ENCODE results near the gene RHCE.
"Not testable (repeated sequence)": the region's sequence is repeated elsewhere in the genome, so short reads cannot be mapped to it uniquely, and the experiment has no call there.

Gene RHCE

DNA sequence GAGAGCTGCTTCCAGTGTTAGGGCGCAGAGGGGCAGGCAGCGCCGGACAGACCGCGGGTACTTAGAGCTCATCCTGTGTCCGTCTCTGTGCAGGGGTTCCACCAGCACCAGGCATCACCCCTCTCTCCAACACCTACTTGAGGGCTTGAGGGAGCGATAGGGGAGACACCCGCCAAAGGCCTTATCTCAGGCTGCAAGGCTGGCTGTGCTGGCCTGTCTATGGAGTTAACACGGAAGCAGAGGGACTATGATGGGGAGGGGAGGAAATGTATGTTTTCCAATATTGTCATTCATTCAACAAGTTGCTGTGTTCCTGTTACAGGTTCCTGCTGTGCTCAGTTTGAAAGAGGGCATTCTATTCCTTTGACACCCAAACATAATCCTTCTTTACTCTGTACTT lies at the start of gene RHCE:
Gene RHCE (minus strand): TSS at position 111 of the 400 bp plus-strand sequence. CDS start 39 bp downstream, at position 72.
- DNase-seq = not testable (repeated sequence)

DNA sequence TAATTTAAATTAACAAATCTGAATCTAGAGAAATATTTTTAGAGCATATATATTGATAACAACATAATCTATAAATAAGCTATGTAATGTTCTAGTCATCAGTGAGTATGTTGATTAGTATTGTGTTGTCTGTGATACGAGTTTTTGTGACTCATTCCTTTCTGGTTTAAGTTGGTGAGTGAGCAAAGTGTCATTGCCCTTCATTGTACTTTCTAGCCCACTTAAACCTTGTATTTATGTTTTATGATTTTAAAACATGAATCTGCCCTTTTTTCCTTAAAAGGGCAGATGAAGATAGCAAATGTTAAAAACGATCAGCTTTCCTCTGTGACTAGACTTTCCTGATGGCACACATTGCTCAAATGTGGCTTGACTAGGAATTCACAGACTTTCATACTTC lies 48.6 kb upstream of the RHCE start:
- no peak for DNase-seq

DNA sequence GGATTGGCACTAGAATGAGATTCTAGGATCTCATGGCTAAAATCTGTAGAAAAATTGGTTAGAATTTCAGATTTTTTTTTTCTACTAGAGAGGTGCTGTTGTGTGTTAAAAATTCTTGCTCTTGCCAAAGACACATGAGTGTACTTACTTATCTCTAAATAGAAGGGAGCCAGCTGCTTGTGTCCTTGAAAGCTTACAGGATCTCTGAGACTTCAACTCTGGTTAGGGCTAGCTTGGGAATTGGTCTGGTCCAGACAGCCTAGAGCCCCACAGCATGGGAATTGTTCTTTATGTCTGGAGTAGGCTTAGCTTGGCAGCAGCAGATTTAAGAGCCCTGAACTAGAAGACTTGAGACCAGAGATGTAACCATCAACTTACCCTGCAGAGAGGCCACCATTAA lies 47.4 kb upstream of the RHCE start:
- no peak for DNase-seq

DNA sequence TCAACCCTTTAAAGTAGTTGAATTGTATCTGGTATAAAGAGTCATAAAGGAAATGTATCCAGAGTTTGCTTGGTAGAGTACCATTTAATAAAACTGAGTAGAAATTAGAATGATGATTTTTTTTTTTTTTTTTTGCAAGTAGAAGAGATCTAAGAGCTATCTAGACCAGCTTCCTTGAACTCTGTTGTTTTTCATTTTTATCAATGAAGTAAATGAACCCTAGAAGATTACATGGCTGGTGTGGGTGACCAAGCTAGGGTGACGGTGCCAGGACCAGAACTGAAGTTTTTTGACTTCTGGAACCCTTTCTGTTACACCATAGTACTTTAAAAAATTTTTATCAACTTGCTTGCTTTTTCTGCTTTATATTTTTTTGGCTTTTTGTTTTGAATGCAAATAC lies 47.0 kb upstream of the RHCE start:
- DNase-seq = no peak

DNA sequence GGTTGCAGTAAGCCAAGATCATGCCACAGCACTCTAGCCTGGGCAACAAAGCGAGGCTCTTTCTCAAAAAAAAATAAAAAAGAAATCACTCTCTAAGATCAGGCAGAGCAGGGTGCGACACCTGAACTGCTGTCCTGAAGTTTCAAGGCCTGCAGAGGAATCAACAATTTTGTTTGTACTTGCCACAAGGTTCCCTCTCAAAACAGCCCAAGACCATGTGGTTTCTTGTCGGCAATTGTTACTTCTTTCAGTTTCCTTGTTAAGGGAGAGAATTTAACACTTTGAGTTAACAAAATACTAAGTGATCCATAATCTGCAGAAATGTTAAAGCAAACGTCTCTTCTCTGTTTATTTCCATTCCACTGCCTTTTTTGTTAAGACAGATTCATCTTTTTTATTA lies 46.6 kb upstream of the RHCE start:
- no peak for DNase-seq

DNA sequence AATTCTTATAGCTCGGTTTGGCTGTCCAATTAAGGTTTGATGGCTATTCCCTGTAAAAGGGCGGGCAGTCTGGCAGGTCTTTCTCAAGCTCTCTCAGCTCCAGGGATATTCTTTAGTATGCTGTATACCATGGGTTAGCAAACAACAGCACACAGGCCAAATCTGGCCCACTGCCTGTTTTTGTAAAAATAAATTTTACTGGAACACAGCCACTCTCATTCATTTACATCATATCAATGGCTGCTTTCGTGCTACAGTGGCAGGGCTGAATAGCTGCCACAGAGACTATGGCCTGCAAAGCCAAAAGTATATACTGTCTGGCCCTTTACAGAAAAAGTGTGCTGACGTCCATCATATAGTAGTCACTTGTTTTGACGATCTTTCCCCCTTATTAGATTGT lies 42.1 kb upstream of the RHCE start:
- no peak for DNase-seq

DNA sequence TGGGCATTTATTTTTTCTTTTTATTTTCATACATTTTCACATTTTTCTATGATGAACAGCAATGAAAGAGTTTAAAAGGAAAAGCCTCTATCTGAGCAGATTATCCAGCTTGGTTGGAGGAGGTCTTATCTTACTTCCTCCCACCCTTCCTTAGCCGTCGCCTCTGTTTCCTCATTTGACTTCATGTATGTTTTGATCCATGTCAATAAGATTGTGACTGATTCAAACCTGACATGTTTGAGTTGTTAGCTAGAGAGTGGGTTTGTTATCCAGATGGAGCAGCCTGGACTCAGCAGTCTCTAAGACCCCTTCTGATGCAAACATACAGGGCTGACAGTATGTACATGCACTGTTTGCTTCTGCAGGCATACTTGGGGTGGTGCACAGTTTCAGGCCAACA lies 41.2 kb upstream of the RHCE start:
- no peak for DNase-seq

DNA sequence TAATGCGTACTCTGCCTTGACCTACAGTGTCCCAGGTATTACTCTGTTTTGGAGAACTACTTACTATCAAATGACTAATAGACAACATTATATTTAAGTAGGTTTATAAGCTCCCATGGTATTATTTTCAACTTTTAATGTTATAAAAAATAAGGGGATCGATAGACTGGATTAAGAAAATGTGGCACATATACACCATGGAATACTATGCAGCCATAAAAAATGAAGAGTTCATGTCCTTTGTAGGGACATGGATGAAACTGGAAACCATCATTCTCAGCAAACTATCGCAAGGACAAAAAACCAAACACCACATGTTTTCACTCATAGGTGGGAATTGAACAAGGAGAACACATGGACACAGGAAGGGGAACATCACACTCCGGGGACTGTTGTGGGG lies 40.2 kb upstream of the RHCE start:
- DNase-seq = not testable (repeated sequence)

DNA sequence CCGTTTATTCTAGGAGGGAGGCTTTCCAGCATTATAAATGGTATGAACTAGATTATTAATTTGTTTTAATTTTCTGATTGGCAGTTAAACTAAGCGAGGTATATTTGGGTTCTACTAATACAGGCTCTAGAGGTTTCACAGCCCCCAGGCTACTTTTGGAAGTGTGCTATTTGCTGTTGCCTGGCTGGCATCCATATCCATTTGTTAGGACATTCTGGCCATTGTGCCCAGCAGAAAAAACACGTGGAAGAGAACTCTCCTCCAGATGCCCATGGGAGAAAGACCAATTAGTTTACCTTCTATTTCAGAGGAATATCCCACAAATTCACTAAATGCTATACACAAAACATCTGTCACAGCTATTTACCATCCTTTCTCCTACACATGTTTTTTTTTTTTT lies 39.4 kb upstream of the RHCE start:
- DNase-seq = no peak

DNA sequence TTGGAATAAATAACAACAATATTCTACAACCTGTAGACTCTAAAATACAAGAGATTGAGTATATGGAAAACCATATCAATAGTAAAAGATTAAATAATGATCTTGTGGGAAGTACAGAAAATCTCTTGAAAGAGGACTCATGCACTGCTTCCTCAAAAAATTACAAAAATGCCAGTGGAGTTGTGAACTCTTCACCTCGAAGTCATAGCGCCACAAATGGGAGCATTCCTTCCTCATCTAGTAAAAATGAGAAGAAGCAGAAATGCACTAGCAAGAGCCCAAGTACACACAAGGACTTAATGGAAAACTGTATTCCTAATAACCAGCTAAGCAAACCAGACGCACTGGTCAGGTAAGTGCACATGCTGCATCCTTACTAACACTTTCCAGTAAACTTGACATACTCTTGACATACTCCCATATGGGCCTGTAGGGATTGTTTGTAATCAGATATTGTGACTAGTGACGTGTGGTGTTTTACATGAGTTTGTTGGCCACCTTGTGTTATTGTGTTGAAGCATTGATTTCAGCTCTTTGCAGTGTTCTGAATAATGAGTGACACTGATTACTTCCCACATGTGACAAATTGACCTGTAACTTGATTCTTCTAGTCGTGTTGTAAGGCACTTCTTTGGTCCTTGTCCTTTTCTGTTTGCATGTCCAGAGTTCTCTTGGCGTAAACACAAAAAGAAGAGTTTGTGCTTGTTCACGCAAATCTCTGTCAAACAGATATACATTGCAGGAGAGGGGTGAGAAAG lies 38.1 kb upstream of the RHCE start:
- DNase-seq = no peak

DNA sequence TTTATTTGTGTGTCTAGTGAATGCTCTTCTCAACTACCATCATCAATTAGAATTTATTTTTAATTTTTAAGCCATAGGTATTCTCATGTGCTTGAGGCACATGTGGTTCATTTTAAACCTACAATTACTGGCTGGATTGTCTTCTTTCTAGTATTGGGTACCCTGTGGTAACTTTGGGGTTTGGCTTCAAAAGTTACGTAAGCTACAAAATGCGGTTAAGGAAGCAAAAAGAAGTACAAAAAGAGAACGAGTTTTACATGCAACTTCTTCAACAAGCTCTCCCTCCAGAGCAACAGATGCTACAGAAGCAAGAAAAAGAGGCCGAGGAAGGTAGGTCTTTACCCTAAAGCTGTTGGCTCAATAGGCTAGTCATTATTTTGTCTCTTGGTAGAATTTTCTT lies 35.9 kb upstream of the RHCE start:
- DNase-seq = no peak

DNA sequence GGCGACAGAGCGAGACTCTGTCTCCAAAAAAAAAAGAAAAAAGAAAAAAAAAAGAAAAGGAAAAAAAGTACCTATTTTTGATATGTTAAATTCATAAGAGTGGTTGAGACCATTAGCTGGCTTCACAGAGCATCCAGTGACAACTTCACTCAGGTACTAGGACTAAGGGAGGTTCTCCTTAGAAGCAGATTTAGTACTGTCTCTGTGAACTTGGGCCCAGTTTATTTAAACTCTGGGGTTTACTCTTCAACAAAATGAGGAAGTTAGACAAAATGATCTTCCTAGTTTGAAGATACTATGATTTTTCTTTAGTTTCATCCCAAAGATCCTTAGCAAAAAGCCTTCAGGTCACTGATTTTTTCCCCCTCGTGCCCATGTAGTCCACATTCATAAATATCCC lies 31.3 kb upstream of the RHCE start:
- no peak for DNase-seq

DNA sequence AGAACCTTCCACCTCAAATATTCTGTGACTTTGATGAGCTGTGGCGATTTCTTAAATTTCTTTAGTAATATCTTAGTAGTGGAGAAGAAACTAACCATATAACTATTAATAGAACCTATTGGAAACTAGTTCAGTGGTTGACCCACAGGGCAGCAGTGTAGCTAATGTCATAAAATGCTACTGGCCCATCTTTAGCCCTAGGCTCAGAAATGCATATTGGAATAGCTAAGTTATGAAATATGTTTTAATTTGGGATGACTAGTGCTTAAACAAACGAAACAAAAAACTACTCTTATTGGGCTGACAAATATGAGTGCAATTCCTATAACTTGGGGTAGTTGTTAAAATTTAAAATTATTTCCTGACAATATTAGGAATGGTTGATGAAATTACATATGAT lies 30.3 kb upstream of the RHCE start:
- no peak for DNase-seq

DNA sequence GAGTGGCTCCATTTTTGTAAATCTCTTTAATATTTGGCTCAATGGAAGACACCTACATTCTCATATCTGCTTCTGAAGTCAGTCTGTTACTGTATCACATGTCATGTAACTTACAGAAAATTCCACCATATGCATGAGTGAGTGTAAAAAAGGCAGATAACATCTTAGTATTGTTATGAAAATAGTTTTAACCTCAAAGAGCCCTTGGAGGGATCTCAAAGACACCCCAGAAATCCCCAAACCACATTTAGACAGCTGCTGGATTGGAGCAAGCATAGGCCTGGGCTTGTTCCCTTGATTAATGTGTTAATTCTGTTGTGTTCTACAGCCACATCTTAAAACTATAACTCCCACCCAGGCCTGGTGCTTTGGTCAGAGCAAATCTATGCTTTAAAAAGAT lies 26.9 kb upstream of the RHCE start:
- DNase-seq = no peak

DNA sequence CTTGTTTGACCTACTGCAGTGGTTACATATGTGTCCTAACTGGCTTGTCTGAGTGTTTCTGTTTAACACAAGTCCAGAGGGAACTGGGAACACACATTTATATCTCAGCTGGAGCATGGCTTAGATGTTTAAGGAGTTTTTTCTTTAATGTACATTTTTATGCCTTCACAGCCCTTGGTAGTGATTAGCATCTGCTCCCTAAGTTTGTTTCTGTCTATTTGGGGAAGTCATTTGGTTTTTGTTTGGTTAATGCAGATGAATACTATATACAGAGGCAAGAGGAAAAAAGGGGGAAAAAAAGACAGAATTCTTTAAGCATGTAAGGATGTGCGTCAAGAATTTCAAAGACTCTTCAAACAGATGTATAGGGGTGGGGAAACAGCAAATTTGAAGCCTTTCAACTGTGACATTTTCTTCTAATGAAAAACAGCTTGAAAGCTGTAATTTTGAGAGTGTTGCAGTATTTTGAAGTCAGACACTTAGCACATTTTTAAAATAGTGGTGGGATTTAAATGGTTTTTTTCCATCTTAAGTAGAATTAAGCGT lies 25.4 kb upstream of the RHCE start:
- no peak for DNase-seq

DNA sequence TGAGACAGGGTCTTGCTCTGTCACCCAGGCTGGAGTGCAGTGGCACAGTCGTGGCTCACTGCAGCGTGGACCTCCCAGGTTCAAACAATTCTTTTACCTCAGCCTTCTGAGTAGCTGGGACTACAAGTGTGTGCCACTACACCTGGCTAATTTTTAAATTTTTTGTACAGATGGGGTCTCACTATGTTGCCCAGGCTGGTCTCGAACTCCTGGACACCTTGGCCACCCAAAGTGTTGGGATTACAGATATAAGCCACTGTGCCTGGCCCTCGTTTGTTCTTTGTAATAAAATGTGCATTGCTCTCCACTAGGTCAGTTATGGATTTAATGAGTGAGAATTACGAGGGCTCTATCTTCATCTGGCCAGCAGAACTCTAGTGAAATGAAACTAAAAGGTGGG lies 24.0 kb upstream of the RHCE start:
- DNase-seq = not testable (repeated sequence)

DNA sequence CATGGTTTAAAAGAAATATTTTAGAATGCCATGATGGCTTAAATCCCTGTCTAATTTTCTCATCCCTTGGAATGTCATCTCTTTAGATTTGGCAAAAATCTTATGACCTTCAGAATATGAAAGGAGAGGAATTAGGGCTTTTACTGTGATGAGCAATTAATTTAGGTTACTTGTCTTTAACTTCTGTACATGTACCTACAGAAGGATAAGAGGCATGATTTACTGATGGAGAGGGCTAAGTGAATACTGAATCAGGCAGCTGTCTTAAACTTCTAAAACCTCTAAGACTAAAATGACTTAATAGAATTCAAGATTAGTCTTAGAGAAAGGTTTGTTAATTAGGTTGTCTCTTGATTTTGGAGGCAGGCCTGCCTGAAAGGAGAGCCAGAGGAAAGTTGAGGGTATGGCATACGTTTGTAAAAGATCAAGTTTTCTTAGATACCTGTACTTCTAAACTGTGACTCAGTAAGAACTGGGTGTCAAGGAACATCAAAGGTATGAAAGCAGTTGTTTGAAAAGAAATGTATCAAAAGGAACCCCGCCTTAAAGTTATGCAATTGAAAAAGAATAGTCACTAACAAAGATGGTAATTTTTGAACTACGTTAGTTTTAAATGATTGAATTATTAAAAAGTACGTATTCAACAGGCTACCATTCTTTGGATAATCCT lies 22.5 kb upstream of the RHCE start:
- no peak for DNase-seq

DNA sequence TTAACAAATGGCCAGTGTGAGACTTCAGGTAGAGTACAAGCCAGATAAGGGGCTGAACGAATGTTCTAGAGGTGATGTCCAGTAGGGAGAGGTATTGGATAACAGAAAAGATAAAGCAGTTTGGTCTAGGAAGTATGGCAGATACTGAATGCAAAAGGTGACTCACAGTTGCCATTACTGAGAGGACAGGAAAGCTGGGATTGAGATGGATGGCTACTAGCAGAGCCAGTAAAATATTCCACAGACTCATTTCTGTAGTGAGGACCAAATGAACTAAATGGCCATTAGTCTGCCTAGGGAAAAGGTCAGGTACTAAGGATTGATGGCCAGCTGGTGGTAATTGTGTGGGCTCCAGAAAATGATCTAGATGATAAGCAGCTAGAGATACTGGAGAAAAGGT lies 21.6 kb upstream of the RHCE start:
- DNase-seq = no peak

DNA sequence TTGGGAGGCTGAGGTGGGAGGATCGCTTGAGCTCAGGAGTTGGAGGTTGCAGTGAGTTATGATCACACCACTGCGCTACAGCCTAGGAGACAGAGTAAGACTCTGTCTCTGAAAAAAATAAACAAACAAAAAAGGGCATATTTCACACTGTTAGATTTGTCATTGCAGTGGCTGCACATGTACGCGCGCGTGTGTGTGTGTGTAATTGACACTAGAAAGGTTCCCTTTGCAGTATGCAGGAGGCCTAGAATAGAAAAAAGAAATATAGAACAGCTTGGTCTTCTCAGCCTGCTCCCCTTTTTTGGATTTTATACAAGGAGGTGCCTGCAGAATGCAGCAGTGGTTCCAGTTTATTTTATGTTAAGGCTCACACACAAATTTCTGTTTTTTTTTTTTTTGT lies 18.7 kb upstream of the RHCE start:
- DNase-seq = no peak

DNA sequence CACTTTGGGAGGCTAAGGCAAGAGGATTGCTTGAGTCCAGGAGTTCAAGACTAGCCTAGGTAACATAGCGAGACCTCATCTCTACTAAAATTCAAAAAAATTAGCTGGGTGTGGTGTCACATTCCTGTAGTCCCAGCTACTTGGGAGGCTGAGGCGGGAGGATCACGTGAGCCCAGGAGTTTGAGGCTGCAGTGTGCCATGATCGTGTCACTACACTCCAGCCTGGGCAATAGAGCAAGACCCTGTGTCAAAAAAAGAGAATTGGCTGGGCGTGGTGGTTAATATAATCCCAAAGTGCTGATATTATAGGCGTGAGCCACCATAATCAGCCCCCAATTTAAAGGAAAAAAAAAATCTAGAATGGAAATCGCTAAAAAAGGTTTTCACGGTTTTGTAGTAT lies 17.0 kb upstream of the RHCE start:
- no peak for DNase-seq

DNA sequence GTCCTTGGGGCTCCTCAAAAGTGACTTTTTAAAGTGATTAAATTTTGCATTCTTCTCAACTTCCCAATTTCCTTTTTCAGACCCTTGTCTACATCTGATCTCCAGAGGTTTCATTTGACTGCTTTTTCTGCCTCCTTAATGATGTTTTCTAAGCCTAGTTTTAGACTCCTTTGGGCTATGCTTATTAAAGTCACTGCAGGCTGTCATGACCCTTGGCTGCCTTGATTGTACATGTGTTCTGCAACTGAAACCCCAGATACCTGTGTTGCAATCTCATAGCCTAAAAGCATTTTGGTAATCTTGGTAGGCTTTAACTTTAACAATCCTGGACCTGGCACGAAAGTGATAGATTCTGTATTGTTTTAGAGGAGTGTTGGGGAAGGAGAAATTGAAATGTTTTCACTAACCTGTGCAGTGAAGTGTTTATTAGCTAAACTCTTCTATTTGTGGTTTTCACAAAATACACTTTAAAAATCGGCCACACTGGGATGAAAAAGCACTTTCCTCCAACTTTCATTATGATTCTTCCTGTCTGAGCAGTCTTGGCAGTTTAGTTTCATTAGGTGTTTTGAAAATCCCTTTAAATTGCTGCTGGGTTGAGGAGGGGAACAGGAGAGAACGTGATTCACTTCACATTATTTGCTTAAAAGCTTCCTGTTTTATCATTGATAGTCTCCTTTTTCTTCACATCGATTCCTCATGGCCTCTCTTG lies 14.9 kb upstream of the RHCE start:
- no peak for DNase-seq

DNA sequence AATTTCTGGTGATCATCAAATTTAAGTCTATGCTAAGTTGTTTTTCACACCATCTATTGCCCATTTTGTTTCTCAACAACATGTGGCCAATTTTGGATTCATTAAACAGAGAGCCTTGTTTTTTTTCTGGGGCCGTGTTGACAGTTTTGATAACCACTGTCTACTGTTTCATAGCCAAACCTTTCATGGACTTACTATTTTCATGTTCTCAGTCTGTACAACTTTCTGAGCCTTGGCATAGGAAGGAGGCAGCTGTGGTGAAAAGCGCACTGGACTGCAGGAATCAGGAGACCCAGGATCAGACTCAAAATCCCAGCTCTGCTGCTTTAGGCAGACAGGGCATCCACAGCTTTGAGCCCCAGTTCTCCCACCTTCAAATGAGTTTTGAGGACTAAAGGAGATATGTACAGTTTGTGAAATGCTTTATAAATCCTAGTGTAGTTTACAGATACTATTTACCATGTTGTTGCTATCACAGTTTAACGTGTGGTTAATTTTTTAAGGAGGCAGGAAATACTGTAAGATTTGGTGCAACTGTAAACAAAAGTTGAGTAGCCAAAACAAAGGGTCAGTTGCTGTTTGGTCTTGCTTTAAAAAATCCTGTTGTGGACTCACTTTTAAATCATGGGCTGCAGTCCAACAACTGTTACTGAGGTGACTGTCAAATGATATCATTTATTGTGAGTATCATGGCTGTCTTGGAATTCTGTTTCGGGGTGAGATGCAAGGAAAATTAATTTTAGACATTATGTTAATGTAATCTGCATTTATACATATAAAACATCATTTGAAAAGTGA lies 13.0 kb upstream of the RHCE start:
- no peak for DNase-seq

DNA sequence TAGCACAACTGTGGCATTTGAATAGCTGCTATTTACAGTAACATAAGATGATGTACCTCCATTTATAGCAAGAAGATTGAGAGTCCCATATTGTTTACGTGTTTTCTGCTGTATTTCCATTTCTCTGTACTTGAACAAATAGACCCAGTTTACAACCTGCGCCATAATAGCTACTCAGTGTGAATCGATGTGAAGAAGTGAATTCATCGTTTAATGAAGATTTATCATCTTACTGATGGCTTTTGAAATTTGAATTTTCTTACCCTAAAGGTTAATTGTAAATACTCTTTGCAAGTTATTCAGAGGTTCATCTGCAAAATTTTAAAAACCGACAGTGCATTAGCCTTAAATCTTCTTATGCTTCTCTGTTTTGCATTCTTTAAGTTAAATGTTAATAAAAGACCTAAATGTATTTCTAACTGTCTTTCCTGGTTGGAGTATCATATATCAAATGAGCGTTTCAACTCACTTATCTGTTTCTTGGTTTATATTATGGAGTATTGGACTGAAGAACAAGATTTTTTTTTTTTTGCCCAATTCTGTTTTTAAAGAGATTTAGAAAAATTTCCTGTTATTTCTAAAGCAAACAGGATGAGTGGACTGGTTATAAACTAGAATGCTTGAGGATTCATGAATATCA lies 12.2 kb upstream of the RHCE start:
- no peak for DNase-seq

Measured in stimulated activated CD4-positive, alpha-beta T cell treated with anti-CD3 and anti-CD28 coated beads, Interleukin-2, amount 100 ng/mL, for 48 hours (primary cell).